ENCODE results near the gene CA5B.

GRCh38 chrX:15808254-15808653 lies 70.2 kb downstream of the CA5B start:
- no peak for TF ChIP-seq CTCF (IDR thresholded peaks at IDR 0.05)
- TF ChIP-seq POLR2AphosphoS5 (IDR thresholded peaks at IDR 0.05): no peak
